ENCODE data around the gene TLX1. TPM values are rescaled to one million over a fixed set of nuclear protein-coding genes. Genes with fewer than 3 reads are reported as not detected.

Gene TLX1
- total and polyA plus RNA-seq, 9 of the 15 experiments (the other 6 are each of a cell fraction or from before 2014, with no cell fraction given): 0.03 to 3.3 (median 0.19) TPM; not detected in 1

DNA sequence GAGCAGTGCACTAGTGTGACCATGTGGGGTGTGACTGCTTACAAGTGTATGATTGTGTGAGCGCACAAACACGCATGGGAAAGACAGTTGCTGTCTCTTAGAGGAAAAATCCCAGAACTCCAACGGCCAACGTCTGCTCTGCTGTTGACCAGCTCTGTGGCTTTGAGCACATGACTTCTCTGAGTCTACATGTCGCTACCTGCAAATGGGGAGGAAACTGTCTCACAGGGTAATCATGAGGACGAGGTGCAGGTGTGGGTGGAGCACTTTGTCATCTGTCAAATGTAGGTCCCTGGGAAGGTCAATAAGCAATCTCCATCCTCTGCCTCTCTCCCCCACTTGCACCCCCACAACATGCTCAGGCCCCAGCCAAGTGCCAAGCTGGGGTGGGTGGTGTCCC lies 31.2 kb upstream of the TLX1 start:
- WGBS (ENCODE audit: insufficient coverage, low coverage, missing lambda C conversion rate): 1% methylated on average over 6 of the region's 6 CpGs
- H3K27me3 ChIP-seq (ENCODE audit: control insufficient read depth in 2 of 2, insufficient read depth in 2 of 2, low read length in 2 of 2): peaks cover 0 to 50% of the 10 kb centered on the region in 2 experiments; a peak in 3 of 5 replicates
- no peaks in the 10 kb centered on the region for H3K9me1 ChIP-seq (ENCODE audit: control insufficient read depth, insufficient read depth, low read length)
- no peak overlapping the region for H2AFZ ChIP-seq (ENCODE audit: low read depth, low read length)
- no peak overlapping the region for H3K4me2 ChIP-seq (ENCODE audit: insufficient read depth, low read length)
- no peaks in the 10 kb centered on the region for H3K79me2 ChIP-seq (ENCODE audit: control insufficient read depth, insufficient read depth, low read length)
- H3K4me3 ChIP-seq: no peak overlapping the region
- no peak overlapping the region for H3K9ac ChIP-seq (ENCODE audit: insufficient read depth in 1 of 2, low read depth in 2 of 2, low read length in 2 of 2)
- no peak for ATAC-seq
- no peaks in the 10 kb centered on the region for H3K36me3 ChIP-seq (ENCODE audit: control insufficient read depth, insufficient read depth, low read length)
- no peak overlapping the region for H3K27ac ChIP-seq (ENCODE audit: extremely low read depth, low read depth, low read length)
- H4K20me1 ChIP-seq (replicated peaks; ENCODE audit: control insufficient read depth, insufficient read depth, low read length): no peaks in the 10 kb centered on the region
- in situ Hi-C loops (cut with MboI): loop anchor here (5.0 kb wide), 1 partner anchor 42 kb away; no protein-coding TSS in a partner anchor
- intact Hi-C loops (cut with micrococcal nuclease): no loop called here
- no peaks in the 10 kb centered on the region for H3K9me3 ChIP-seq (replicated peaks; ENCODE audit: control insufficient read depth, insufficient read depth, low read depth, low read length)
- ChIA-PET POLR2A (interaction anchor here (1.0 kb wide), 1 partner anchor 12 kb away, joined by 3 read pairs; no protein-coding TSS in a partner anchor), CTCF (ENCODE audit: low intra/inter-chr PET ratio) (no interaction called here)
- no peak for FAIRE-seq
- no peaks in the 10 kb centered on the region; a peak in 1 of 5 replicates for H3K4me1 ChIP-seq (replicated peaks in 1 of 2; ENCODE audit: control insufficient read depth in 2 of 2, insufficient read depth in 2 of 2, low read length in 2 of 2)
- DNase-seq (ENCODE audit: extremely low read depth in 1 of 4, low spot score in 3 of 4): no peak
- no TSS peak for BruUV-seq (replicated peaks)
- TF ChIP-seq, protein P1, sequence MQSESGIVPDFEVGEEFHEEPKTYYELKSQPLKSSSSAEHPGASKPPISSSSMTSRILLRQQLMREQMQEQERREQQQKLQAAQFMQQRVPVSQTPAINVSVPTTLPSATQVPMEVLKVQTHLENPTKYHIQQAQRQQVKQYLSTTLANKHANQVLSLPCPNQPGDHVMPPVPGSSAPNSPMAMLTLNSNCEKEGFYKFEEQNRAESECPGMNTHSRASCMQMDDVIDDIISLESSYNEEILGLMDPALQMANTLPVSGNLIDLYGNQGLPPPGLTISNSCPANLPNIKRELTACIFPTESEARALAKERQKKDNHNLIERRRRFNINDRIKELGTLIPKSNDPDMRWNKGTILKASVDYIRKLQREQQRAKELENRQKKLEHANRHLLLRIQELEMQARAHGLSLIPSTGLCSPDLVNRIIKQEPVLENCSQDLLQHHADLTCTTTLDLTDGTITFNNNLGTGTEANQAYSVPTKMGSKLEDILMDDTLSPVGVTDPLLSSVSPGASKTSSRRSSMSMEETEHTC (IDR thresholded peaks at IDR 0.05): no peak
- no peak for TF ChIP-seq GTF2E2 (tag; IDR thresholded peaks at IDR 0.05)
- TF ChIP-seq, protein P2, sequence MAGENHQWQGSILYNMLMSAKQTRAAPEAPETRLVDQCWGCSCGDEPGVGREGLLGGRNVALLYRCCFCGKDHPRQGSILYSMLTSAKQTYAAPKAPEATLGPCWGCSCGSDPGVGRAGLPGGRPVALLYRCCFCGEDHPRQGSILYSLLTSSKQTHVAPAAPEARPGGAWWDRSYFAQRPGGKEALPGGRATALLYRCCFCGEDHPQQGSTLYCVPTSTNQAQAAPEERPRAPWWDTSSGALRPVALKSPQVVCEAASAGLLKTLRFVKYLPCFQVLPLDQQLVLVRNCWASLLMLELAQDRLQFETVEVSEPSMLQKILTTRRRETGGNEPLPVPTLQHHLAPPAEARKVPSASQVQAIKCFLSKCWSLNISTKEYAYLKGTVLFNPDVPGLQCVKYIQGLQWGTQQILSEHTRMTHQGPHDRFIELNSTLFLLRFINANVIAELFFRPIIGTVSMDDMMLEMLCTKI (IDR thresholded peaks at IDR 0.05; ENCODE audit: partially characterized antibody): no peak
- no peak for TF ChIP-seq CBX2 (IDR thresholded peaks at IDR 0.05; ENCODE audit: insufficient read depth, low read length, poor library complexity, severe bottlenecking)
- TF ChIP-seq, protein P3, sequence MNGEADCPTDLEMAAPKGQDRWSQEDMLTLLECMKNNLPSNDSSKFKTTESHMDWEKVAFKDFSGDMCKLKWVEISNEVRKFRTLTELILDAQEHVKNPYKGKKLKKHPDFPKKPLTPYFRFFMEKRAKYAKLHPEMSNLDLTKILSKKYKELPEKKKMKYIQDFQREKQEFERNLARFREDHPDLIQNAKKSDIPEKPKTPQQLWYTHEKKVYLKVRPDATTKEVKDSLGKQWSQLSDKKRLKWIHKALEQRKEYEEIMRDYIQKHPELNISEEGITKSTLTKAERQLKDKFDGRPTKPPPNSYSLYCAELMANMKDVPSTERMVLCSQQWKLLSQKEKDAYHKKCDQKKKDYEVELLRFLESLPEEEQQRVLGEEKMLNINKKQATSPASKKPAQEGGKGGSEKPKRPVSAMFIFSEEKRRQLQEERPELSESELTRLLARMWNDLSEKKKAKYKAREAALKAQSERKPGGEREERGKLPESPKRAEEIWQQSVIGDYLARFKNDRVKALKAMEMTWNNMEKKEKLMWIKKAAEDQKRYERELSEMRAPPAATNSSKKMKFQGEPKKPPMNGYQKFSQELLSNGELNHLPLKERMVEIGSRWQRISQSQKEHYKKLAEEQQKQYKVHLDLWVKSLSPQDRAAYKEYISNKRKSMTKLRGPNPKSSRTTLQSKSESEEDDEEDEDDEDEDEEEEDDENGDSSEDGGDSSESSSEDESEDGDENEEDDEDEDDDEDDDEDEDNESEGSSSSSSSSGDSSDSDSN (IDR thresholded peaks at IDR 0.05; ENCODE audit: borderline replicate concordance in 1 of 2, low read depth in 2 of 2, low read length in 2 of 2): no peak
- no peak for TF ChIP-seq EZH2 (IDR thresholded peaks at IDR 0.05; ENCODE audit: borderline replicate concordance, low read depth, low read length)
- no peak for TF ChIP-seq CBX8 (IDR thresholded peaks at IDR 0.05; ENCODE audit: borderline replicate concordance, extremely low read depth, low read depth, low read length, poor library complexity, severe bottlenecking)
- no peak for TF ChIP-seq NFYB (IDR thresholded peaks at IDR 0.05; ENCODE audit: extremely low read depth, insufficient read length)
- no peak for TF ChIP-seq CREBBP (IDR thresholded peaks at IDR 0.05; ENCODE audit: low read depth, low read length)
- no peak for TF ChIP-seq NR2C2 (CRISPR knock-in tag; IDR thresholded peaks at IDR 0.05)
- no peak for TF ChIP-seq NR2C2 (tag; IDR thresholded peaks at IDR 0.05)
- TF ChIP-seq, protein P4, sequence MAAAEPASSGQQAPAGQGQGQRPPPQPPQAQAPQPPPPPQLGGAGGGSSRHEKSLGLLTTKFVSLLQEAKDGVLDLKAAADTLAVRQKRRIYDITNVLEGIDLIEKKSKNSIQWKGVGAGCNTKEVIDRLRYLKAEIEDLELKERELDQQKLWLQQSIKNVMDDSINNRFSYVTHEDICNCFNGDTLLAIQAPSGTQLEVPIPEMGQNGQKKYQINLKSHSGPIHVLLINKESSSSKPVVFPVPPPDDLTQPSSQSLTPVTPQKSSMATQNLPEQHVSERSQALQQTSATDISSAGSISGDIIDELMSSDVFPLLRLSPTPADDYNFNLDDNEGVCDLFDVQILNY (CRISPR knock-in tag; IDR thresholded peaks at IDR 0.05): no peak
